ENCODE results near the gene CD101. TPM values are rescaled to one million over a fixed set of nuclear protein-coding genes. Genes with fewer than 3 reads are reported as not detected.

The CD101 gene
- total RNA-seq, 1 donor from 2014 or later, result 1.4 TPM

- peaks cover 14% of the 10 kb centered on the region for H3K4me1 Mint-ChIP-seq (ENCODE audit: low read depth)
- H3K9me3 Mint-ChIP-seq (ENCODE audit: low read depth), result no peaks in the 10 kb centered on the region
- H3K27ac Mint-ChIP-seq (ENCODE audit: unreplicated experiment), result peak overlapping the region; percentile 37
- DNase-seq (ENCODE audit: low spot score), result no peak
- no peak overlapping the region for H3K4me3 Mint-ChIP-seq (ENCODE audit: unreplicated experiment)
- H3K27me3 Mint-ChIP-seq (ENCODE audit: low read depth), result no peaks in the 10 kb centered on the region
- no peak for TF ChIP-seq CTCF (IDR thresholded peaks at IDR 0.05)
- peaks cover 5% of the 10 kb centered on the region for H3K36me3 Mint-ChIP-seq (ENCODE audit: low read depth)
Observed at GRCh38 chr1:116997066-116997465, 4.5 kb upstream of the CD101 start.

GRCh38 chr1:116997636-116998035 lies 3.9 kb upstream of the CD101 start:
- Mint-ChIP-seq H3K36me3 (ENCODE audit: low read depth) (peaks cover 5% of the 10 kb centered on the region), H3K4me1 (ENCODE audit: low read depth) (peaks cover 14% of the 10 kb centered on the region), H3K27me3 (ENCODE audit: low read depth) (no peaks in the 10 kb centered on the region), H3K4me3 (ENCODE audit: unreplicated experiment) (no peak overlapping the region), H3K9me3 (ENCODE audit: low read depth) (no peaks in the 10 kb centered on the region), H3K27ac (ENCODE audit: unreplicated experiment) (peak overlapping the region; percentile 37)
- no peak for DNase-seq (ENCODE audit: low spot score)
- no peak for TF ChIP-seq CTCF (IDR thresholded peaks at IDR 0.05)

- Mint-ChIP-seq H3K27me3 (ENCODE audit: low read depth) (no peaks in the 10 kb centered on the region), H3K36me3 (ENCODE audit: low read depth) (peaks cover 2% of the 10 kb centered on the region), H3K4me3 (ENCODE audit: unreplicated experiment) (no peak overlapping the region), H3K27ac (ENCODE audit: unreplicated experiment) (no peak overlapping the region), H3K4me1 (ENCODE audit: low read depth) (peaks cover 26% of the 10 kb centered on the region), H3K9me3 (ENCODE audit: low read depth) (no peaks in the 10 kb centered on the region)
- DNase-seq (ENCODE audit: low spot score), result no peak
- no peak for TF ChIP-seq CTCF (IDR thresholded peaks at IDR 0.05)
Observed at GRCh38 chr1:116999596-116999995, 2.0 kb upstream of the CD101 start.

- Mint-ChIP-seq H3K36me3 (ENCODE audit: low read depth) (peaks cover 2% of the 10 kb centered on the region), H3K9me3 (ENCODE audit: low read depth) (no peaks in the 10 kb centered on the region), H3K27me3 (ENCODE audit: low read depth) (no peaks in the 10 kb centered on the region), H3K27ac (ENCODE audit: unreplicated experiment) (no peak overlapping the region), H3K4me3 (ENCODE audit: unreplicated experiment) (no peak overlapping the region), H3K4me1 (ENCODE audit: low read depth) (peaks cover 26% of the 10 kb centered on the region)
- no peak for TF ChIP-seq CTCF (IDR thresholded peaks at IDR 0.05)
- DNase-seq (ENCODE audit: low spot score), result no peak
Observed at GRCh38 chr1:117000142-117000541, 1.4 kb upstream of the CD101 start.

- Mint-ChIP-seq H3K27me3 (ENCODE audit: low read depth) (no peaks in the 10 kb centered on the region), H3K9me3 (ENCODE audit: low read depth) (no peaks in the 10 kb centered on the region), H3K4me3 (ENCODE audit: unreplicated experiment) (no peak overlapping the region), H3K27ac (ENCODE audit: unreplicated experiment) (no peak overlapping the region), H3K4me1 (ENCODE audit: low read depth) (peaks cover 15% of the 10 kb centered on the region), H3K36me3 (ENCODE audit: low read depth) (no peaks in the 10 kb centered on the region)
- DNase-seq (ENCODE audit: low spot score), result no peak
- no peak for TF ChIP-seq CTCF (IDR thresholded peaks at IDR 0.05)
Observed at GRCh38 chr1:117003223-117003875, 1.8 kb downstream of the CD101 start.
